NCI-H1417 (cell line): ENCODE measurements around the gene FGF8.
A peak's percentile ranks its signal among the peaks of the same experiment; 100 is the strongest.

ENCODE experiments used
- DNase-seq, 3 experiments: peaks; one replicate each; lab custom pipeline; 2025; lab: John Stamatoyannopoulos, UW

The FGF8 gene

GRCh38 chr10:101781984-101782810 lies 6.3 kb upstream of the FGF8 start:
- DNase-seq = no peak

DNA sequence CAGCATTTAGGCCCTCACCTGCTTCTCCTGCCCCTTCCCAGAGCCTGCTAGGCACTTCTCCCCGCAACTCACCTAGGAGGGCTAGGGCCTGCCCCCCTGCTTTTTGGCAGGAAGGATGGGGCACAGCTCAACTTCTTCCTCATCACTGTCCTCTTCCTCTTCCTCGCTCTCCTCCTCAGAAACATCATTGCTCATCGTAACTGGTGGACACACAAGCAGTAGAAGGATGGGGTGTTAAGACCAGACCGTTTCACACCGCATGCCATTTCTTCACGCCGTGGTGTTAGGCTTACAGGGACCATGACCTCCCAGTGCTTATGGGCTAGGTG lies 5.7 kb upstream of the FGF8 start:
- DNase-seq = no peak

DNA sequence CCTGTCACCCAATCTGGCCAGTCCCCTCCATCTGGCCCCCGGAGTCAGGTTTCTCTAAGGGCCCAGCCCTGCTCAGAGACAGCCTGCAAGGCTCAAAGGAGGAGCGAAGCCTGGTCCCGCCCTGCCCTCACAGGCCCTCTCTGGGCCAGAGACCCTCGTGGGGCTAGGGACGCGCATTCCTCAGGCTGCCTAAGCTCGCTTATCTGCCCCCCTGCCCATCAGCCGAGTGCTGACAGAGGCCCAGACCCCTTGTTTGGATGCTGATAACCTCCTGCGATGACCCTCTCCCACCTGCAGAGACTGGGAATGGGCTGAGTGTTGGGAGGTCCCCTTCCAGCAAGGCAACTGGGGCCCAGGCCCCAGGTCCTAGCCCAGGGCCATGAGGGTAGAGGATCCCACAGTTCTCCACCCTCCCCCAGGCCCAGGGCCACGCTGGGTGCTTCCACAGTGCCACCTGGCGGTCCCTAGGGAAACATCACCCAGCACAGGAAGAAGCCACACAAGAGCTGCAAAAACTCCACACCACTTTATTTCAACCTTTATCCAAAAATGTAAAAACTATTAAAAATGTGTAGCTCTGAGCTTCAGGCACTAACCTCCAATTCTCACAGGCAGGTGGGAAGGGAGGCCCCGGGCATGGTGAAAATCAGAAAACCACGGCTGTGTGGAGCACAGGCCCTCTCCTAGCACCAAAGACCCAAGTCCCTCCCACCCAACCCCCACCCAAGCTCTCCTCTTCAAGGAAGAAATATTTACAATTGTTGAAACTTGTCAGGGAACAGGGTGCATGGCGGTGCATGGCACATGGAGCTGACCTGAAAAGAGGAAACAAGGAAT lies 5.1 kb upstream of the FGF8 start:
- DNase-seq = peak; percentile 17 to 60 (median 19)

GRCh38 chr10:101780187-101780817 lies 4.4 kb upstream of the FGF8 start:
- no peak for DNase-seq

- DNase-seq = peak in 1 of 3 experiments; percentile 56
Measured at GRCh38 chr10:101779544-101780186, 3.8 kb upstream of the FGF8 start.

- DNase-seq = peak in 1 of 3 experiments; percentile 19
Measured at GRCh38 chr10:101778781-101779543, 3.0 kb upstream of the FGF8 start.

DNA sequence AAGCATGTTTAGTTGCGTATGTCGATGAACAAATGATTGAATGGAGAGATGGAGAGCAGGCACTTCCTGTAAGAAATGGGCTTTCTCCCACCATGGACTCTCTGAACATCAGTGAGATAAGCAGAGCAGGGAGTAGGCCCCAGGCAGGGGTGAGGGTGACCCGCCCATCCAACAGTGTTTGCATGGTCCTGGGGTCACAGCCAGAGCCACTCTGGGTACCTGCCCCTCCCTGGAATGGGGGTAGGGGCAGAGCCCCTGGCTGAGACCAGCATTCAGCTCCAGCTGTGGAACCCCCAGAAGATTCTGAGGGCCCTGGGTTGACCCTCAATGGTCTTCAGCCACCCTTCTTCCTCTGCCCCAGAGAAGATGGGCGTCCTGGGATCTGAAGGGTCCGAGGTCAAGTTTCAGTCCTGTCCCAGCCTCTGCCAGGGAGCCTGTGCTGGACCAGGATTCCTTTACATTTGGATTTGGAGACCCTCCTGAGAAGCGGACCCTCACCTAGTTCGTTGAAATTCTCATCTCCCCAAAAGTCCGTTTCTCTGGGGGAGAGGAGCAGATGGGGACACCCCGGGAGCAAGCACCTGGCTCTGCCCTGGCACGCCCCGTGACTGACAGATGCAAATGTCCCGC lies 2.4 kb upstream of the FGF8 start:
- no peak for DNase-seq

GRCh38 chr10:101777619-101778145 lies 1.8 kb upstream of the FGF8 start:
- no peak for DNase-seq

DNA sequence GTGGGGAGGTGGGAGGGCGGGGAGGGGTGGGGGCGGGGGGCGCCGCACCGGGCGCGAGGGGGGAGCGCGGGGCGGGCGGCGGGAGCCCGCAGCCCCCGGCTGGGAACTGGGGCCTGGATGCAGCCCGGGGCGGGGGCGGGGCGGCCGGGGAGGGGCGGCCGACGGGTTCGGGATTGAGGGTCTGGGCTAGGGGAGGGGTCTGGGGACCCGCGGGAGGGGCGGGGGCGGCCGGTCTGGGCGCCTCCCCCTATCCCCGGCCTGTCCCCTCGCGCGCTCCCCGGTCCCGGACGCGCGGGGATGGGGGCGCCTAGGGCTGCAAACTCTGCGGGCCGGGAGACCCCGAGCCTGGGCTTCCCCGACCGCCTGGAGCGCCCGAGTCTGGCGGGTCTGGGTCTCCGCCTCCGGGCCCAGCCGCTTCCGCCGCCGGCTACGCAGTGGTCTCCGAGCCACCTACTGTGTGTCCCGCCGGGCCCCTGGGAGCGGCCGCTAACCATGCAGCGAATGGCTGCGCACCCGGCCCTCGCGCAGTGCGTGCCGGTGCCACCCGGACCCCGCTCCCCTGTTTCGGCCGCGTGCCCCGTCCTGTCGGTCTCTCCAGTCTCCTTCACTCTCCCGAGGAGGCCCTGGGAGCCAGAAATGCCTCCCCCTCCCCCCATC lies 375 bp upstream of the FGF8 start:
- DNase-seq = no peak

DNA sequence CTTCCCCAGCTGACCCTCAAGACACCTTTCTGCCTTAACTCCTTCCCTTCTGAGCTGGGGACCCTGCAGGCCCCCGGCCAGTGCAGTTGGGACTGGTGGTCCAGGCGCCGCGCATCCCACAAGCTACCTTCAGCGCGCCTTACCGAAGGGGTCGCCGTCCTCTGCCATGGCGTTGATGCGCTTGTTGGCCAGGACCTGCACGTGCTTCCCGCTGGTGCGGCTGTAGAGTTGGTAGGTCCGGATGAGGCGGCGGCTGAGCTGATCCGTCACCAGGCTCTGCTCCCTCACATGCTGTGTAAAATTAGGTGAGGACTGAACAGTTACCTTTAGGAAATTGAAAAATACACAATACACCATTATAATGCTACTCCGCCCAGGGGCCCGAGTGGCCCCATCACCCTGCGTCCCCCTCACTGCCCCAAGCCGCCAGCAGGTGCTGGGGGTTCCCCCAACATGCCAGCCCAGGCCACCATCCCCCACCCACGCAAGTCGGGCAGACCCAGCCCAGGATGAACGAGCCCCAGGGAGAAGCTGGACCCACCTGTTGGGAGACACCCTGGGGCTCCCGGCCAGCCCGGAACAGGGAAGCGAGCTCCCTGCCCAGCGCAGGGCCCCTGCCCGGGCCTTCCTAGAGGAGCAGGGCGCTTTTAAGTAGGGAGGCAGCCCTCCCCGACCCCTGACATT lies 1.2 kb downstream of the FGF8 start:
- no peak for DNase-seq

- no peak for DNase-seq
Measured at GRCh38 chr10:101773923-101774588, 1.9 kb downstream of the FGF8 start.

DNA sequence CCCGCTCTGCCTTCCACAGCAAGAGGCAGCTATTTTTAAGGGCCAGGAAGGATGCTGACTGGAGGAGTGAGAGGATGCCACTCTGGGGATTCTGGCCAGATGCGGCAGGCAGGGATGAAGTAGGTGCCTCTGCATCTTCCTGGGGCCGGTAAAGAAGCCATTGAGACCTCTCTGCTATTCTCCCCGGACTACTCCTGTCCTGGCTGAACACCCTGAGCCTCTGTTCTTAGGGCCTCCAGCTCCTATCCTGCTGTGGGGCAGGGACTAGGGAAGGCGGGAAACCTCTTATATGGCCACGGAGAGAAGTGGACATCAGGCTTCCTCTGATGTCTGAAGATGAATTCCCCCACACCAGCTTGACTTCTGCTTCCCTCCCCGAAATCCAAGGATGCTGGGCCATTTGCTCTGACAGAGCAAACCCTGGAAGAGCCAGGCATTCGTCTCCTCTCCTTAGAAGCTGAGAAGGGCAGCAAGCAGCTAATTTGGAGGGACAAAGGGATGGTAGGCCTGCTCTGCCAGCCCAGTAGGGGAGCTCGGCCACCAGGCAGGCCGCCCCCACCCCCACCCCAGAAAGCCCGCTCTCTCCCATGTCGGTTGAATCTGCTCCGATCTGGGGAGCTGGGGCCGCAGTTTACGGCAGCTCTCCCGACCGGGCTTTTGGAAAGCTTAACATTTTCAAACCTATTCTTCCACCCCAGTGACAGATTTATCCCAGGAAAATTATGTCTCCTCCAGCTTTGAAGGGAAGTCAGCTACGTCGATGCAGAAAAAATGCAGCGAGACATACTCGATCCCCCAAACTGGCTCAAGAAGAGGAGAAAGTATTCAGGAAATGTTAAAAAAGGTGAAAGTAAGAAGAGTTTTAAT lies 2.8 kb downstream of the FGF8 start:
- no peak for DNase-seq

DNA sequence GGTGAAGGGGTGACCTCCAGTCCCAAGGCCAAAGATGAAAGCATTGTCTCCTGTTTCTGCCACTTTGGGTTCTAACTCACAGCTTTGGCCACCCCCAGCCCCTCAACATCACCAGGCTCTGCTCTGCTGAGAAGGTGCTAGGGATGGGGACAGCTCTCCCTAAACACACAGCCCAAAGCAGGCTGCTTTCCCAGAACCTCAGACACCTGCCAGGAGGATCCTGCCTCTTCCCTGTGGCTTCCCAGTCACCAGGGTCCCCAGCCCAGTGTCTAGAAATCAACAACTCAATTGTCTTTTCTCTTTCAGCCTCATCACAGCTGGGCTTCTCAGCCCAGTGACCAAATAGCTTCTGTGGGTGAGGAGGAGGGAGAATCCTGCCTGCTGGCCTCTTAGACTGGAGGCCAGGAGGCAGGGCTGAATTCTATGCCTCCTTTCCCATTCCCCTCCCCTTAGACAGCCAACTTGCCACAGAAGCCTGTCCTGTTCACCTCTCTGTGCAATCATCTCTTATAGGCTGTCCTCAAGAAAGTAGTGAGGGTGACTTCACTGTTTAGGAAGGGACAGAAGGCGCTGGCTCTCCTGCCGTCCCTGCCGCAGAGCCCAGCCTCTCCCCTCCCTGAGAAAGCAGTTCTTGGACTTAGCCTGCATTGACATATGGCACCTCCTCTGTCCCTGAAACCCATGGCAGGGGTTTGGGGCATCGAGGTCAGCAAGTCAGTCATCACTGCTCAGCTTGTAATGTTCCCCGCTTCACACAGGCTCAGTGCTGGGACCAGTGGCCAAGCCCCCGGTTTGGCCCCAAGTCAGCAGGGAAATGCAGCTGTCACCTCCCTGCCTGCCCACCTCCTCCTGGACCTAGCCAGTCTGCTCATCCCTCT lies 3.7 kb downstream of the FGF8 start:
- DNase-seq = no peak

DNA sequence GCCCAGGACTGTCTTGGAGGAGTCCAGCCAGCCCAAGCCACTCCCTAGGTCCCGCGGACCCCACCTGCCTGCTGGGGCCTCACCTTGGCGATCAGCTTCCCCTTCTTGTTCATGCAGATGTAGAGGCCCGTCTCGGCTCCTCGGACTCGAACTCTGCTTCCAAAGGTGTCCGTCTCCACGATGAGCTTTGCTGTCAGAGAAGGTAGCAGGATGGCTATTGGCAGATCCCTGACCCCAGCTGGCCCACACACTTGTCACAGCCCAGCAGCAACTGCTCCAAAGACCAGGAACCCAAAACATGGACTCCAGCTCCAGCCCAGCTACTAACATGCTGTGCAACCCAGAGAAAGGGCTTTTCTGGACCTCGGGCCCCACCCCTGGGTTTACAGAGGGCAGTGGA lies 4.5 kb downstream of the FGF8 start:
- DNase-seq = no peak

DNA sequence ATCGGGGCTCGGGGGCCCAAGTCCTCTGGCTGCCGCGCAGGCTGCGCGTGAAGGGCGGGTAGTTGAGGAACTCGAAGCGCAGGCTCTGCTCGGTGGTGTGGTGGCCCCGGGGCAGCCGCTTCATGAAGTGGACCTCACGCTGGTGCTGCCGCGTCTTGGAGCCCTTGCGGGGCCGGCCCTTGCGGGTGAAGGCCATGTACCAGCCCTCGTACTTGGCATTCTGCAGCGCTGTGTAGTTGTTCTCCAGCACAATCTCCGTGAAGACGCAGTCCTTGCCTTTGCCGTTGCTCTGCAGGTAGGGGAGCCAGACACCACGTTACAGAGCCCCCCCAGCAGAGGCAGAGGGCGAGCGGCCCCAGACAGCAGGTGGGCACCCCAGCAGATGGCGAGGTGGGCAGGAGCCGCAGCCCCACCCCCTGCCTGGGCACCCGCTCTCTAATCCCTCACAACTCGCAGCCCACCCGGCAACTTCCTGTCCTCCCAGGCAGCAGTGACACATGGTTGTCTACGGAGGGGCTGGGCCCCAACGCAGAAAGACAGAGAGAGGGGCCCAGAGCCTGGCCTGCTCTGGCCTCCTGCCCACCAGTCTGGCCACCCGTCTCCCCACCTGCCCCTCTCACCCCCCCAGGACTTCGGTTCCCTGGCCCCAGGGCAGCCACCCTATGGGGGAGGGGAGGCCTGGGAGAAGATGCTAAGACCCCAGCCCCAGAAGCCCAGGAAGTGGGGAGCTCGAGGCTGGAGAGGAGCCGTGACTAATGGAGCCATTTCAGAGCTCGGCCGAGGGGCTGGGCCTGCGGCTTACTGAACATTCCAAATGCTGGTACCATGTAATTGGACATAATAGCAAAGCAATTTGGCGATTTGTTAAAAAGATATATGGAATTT lies 5.3 kb downstream of the FGF8 start:
- DNase-seq = no peak

DNA sequence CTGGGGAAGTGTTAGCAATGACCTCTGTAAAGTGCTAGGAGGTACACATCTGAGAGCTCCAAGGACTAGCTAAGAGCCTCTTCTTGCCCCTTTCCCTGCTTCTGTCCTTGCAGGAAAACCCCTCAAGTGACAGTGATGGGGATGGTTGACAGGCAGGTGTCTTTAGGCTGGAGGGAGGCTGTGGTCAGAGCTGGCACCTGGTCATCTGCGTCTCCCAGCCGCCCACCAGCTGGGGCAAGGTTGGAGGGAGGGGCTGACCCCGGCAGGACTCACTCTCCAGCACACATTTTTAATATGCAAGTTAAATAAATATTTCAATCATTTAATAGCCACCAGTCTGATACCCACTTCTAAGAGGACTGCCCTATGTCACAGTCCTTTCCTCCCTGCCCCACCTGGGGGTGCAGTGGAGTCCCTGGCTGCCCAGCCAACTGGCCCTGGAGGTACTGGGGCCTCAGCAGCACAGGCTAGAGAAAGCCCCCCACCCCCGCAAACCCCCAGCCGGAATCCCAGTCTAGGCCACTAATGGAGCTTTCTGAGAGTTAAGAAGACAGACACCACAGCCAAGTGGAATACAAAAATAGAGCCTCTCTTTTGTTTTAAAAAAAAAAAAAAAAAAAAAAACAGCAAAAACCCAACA lies 6.3 kb downstream of the FGF8 start:
- DNase-seq = no peak
